ENCODE measurements around the gene ZNF280D. TPM values are rescaled to one million over a fixed set of nuclear protein-coding genes. Genes with fewer than 3 reads are reported as not detected.
A peak's percentile ranks its signal among the peaks of the same experiment; 100 is the strongest.

Gene ZNF280D
- total and polyA plus RNA-seq, 2 of the 13 experiments (the other 11 are each of a cell fraction or from before 2014, with no cell fraction given), result 7.1 to 11.9 TPM

- POLR2A ChIA-PET, result no interaction called here
- no peak for FAIRE-seq
- intact Hi-C loops (cut with micrococcal nuclease; ENCODE audit: unreplicated experiment), result no loop called here
Measured at GRCh38 chr15:56586206-56586605, 147.1 kb downstream of the ZNF280D start.

GRCh38 chr15:56582785-56583184 is 150.5 kb downstream of the ZNF280D start:
- no peak for ATAC-seq
- CTCF ChIA-PET (ENCODE audit: low intra/inter-chr PET ratio, low total read pairs), result no interaction called here
- FAIRE-seq, result no peak
- POLR2A ChIA-PET, result no interaction called here
- in situ Hi-C loops (cut with HindIII; ENCODE audit: extremely low pct_ligation_motif_present, low pct_unique_long_range_greater_than_20kb) (no loop called here), intact Hi-C loops (cut with micrococcal nuclease; ENCODE audit: unreplicated experiment) (no loop called here)
- Histone ChIP-seq H3K9ac (ENCODE audit: insufficient read depth, low read depth, low read length) (no peak overlapping the region), H3K4me2 (ENCODE audit: low read depth, low read length) (no peak overlapping the region), H3K9me3 (ENCODE audit: low read length) (peaks cover 24% of the 10 kb centered on the region), H3K27me3 (ENCODE audit: control insufficient read depth in 1 of 2, insufficient read depth in 2 of 2, low read length in 2 of 2) (no peaks in the 10 kb centered on the region), H3K79me2 (ENCODE audit: insufficient read depth, low read length) (no peaks in the 10 kb centered on the region), H3K4me3 (replicated peaks in 1 of 3; ENCODE audit: insufficient read depth in 1 of 3, low read depth in 2 of 3, low read length in 3 of 3) (no peak overlapping the region), H3K4me1 (ENCODE audit: insufficient read depth, low read length) (no peaks in the 10 kb centered on the region), H3K27ac (ENCODE audit: extremely low read length, insufficient read depth, low read length) (no peak overlapping the region), H4K20me1 (ENCODE audit: insufficient read depth, low read length) (no peaks in the 10 kb centered on the region), H2AFZ (ENCODE audit: low read length) (no peak overlapping the region), H3K36me3 (replicated peaks in 1 of 2; ENCODE audit: control insufficient read depth in 1 of 2, insufficient read depth in 2 of 2, low read length in 2 of 2) (no peaks in the 10 kb centered on the region)
- 3% methylated on average over 2 of the region's 2 CpGs for WGBS (ENCODE audit: low lambda C conversion rate)
- BruUV-seq (replicated peaks), result no TSS peak
- no peak for DNase-seq (ENCODE audit: low spot score)
- TF ChIP-seq ZNF318 (CRISPR knock-in tag; IDR thresholded peaks at IDR 0.05) (no peak), BRD4 (CRISPR knock-in tag; IDR thresholded peaks at IDR 0.05) (no peak)

More at GRCh38 chr15:56586206-56586605, 147.1 kb downstream of the ZNF280D start:
- no peak overlapping the region for H3K4me3 ChIP-seq (replicated peaks in 1 of 3; ENCODE audit: insufficient read depth in 1 of 3, low read depth in 2 of 3, low read length in 3 of 3)
- peaks cover 24% of the 10 kb centered on the region for H3K9me3 ChIP-seq (ENCODE audit: low read length)
- no peak overlapping the region for H3K4me2 ChIP-seq (ENCODE audit: low read depth, low read length)
- H4K20me1 ChIP-seq (ENCODE audit: insufficient read depth, low read length), result no peaks in the 10 kb centered on the region
- H3K27me3 ChIP-seq (ENCODE audit: control insufficient read depth in 1 of 2, insufficient read depth in 2 of 2, low read length in 2 of 2), result no peaks in the 10 kb centered on the region
- no peaks in the 10 kb centered on the region for H3K4me1 ChIP-seq (ENCODE audit: insufficient read depth, low read length)
- H3K36me3 ChIP-seq (replicated peaks in 1 of 2; ENCODE audit: control insufficient read depth in 1 of 2, insufficient read depth in 2 of 2, low read length in 2 of 2), result no peaks in the 10 kb centered on the region
- H3K27ac ChIP-seq (ENCODE audit: extremely low read length, insufficient read depth, low read length), result no peak overlapping the region
- H2AFZ ChIP-seq (ENCODE audit: low read length), result no peak overlapping the region
- CTCF ChIA-PET (ENCODE audit: low intra/inter-chr PET ratio, low total read pairs), result no interaction called here
- no peaks in the 10 kb centered on the region for H3K79me2 ChIP-seq (ENCODE audit: insufficient read depth, low read length)
- no peak for TF ChIP-seq ZSCAN30 (CRISPR knock-in tag; IDR thresholded peaks at IDR 0.05)
- TF ChIP-seq THAP8 (CRISPR knock-in tag; IDR thresholded peaks at IDR 0.05; ENCODE audit: borderline replicate concordance), result no peak
- no peak for TF ChIP-seq RFXANK (CRISPR knock-in tag; IDR thresholded peaks at IDR 0.05)
- TF ChIP-seq ZNF691 (CRISPR knock-in tag; IDR thresholded peaks at IDR 0.05; ENCODE audit: borderline replicate concordance, low read depth), result no peak
- TF ChIP-seq BATF2 (CRISPR knock-in tag; IDR thresholded peaks at IDR 0.05), result no peak
- TF ChIP-seq ZNF160 (CRISPR knock-in tag; IDR thresholded peaks at IDR 0.05), result peak; percentile 99
- in situ Hi-C loops (cut with HindIII; ENCODE audit: extremely low pct_ligation_motif_present, low pct_unique_long_range_greater_than_20kb), result no loop called here
- no TSS peak for BruUV-seq (replicated peaks)
- ATAC-seq (no peak), DNase-seq (ENCODE audit: low spot score) (no peak)
- H3K9ac ChIP-seq (ENCODE audit: insufficient read depth, low read depth, low read length), result no peak overlapping the region
